ENCODE measurements around the gene HECW1. TPM values are rescaled to one million over a fixed set of nuclear protein-coding genes. Genes with fewer than 3 reads are reported as not detected.
A peak's percentile ranks its signal among the peaks of the same experiment; 100 is the strongest.

The HECW1 gene
- total and polyA plus RNA-seq, 12 donors = 0.07 to 0.23 TPM; not detected in 10

DNA sequence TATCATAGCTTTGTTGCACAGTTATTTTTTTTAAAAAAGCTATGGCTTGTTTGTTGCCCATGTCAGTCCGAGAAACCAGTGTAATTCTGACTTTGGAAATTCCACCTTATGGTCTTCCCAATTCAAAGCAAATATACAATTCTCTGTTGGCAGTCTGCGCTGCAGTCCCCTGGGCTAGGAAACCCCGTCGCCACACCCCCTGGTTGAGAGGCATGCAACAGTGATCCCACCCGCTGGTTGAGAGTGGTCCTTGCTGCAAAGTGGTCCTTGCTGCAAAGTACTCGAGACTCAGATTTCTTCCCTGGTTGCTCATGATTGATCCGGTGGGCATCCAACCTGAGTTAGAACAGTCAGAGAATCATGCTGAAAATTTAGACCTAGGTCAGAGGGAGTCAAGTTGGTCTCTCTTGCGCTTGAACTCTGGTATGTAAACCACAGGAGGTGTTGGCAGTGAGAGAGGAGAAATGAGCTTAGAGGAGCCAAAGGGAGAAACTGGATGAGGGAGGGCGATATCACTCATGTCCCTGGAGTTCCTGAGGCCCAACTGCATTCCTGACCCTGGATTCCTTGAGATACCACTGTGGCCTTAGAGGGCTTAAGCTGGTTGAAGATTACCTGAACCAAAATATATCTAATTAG is 425.4 kb downstream of the HECW1 start:
- H3K27ac ChIP-seq = peak overlapping the region in 2 of 10 donors; percentile 14 to 44
- peaks cover 0 to 13% (median 0%) of the 10 kb centered on the region in 9 donors for H3K4me1 ChIP-seq
- DNase-seq (no peak), ATAC-seq (peak in 1 of 8 donors; percentile 51)
- intact Hi-C loops (cut with DNase I) = no loop called here
- TF ChIP-seq, protein P1, sequence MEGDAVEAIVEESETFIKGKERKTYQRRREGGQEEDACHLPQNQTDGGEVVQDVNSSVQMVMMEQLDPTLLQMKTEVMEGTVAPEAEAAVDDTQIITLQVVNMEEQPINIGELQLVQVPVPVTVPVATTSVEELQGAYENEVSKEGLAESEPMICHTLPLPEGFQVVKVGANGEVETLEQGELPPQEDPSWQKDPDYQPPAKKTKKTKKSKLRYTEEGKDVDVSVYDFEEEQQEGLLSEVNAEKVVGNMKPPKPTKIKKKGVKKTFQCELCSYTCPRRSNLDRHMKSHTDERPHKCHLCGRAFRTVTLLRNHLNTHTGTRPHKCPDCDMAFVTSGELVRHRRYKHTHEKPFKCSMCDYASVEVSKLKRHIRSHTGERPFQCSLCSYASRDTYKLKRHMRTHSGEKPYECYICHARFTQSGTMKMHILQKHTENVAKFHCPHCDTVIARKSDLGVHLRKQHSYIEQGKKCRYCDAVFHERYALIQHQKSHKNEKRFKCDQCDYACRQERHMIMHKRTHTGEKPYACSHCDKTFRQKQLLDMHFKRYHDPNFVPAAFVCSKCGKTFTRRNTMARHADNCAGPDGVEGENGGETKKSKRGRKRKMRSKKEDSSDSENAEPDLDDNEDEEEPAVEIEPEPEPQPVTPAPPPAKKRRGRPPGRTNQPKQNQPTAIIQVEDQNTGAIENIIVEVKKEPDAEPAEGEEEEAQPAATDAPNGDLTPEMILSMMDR (IDR thresholded peaks at IDR 0.05) = no peak
- H3K27me3 ChIP-seq = peaks cover 0 to under 1% (median 0%) of the 10 kb centered on the region in 7 donors
- no peaks in the 10 kb centered on the region for H3K36me3 ChIP-seq
- no peaks in the 10 kb centered on the region for H3K9me3 ChIP-seq
- WGBS, 2 donors = 76 to 77% methylated on average over 9 of the region's 9 CpGs
- no peak overlapping the region for H3K4me3 ChIP-seq

DNA sequence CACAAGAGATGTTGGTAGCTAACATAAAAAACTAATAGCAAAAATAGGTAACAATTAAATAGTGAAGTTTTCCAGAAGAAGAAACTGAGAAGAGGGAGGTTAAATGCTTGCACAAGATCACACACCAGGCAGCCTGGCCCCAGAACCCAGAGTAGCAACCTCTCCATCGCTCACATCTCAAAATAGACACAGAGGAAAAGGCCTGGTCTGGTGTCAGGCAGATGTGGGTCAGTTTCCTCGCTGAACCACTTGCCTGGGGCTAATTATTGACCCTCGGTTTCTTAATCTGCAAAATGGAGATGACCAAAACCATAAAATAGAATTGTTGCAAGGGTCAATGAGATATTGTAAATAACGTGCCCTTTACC is 425.9 kb downstream of the HECW1 start:
- Histone ChIP-seq H3K36me3 (no peaks in the 10 kb centered on the region), H3K27me3 (peaks cover 0 to 6% (median 0%) of the 10 kb centered on the region in 7 donors), H3K4me3 (no peak overlapping the region), H3K4me1 (peaks cover 0 to 13% (median 0%) of the 10 kb centered on the region in 9 donors), H3K27ac (peak overlapping the region in 2 of 10 donors; percentile 14 to 44), H3K9me3 (no peaks in the 10 kb centered on the region)
- WGBS, 2 donors = 56 to 60% methylated on average over 4 of the region's 4 CpGs
- TF ChIP-seq, protein P1 (IDR thresholded peaks at IDR 0.05) = no peak
- intact Hi-C loops (cut with DNase I) = no loop called here
- DNase-seq (no peak), ATAC-seq (peak in 2 of 8 donors; percentile 62 to 72)

DNA sequence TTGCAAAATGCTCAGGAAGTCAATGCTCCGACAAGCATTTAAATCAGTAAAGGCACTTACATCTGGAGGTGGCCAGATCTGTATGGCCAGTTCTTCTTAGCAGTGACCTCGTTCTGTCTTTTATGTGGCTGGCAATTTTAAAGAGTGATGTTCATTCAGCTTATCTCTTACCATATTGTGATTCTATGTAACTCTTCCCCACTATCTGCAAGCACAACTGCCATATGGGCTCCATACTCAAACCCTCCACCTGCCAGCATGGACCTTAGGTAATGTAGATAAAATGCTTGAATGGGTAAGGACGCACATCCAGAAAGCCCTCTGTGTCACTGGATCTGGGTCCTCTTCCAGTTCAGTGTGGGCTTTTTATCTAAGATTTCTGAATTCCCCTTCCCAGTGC is 428.0 kb downstream of the HECW1 start:
- ATAC-seq = no peak
- H3K27ac ChIP-seq = no peak overlapping the region
- H3K4me1 ChIP-seq = peaks cover 0 to 11% (median 0%) of the 10 kb centered on the region in 9 donors
- no peak for DNase-seq
- H3K4me3 ChIP-seq = no peak overlapping the region
- TF ChIP-seq, protein P1 (IDR thresholded peaks at IDR 0.05) = no peak
- H3K36me3 ChIP-seq = no peaks in the 10 kb centered on the region
- peaks cover 0 to 8% (median 0%) of the 10 kb centered on the region in 7 donors for H3K27me3 ChIP-seq
- no peaks in the 10 kb centered on the region for H3K9me3 ChIP-seq
- intact Hi-C loops (cut with DNase I) = no loop called here
- 86 to 91% methylated on average over 3 of the region's 3 CpGs for WGBS, 2 donors

DNA sequence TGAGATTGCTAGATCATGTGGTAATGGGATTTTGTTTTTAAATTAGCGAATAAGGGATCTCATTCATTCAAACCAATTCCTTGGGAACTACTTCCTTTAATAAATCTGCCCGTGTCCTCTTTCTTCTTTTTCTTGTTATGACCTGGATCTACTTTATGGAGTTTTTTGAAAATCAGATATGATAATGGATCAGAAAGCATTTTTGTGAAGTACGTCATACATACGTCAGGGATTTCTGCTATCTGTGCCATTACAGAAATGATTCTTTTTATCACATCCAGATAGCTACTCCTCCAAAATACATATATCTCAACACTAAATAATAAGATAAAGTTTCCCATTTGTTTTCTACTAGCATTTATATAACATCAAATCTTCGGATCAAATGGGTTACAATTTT is 430.3 kb downstream of the HECW1 start:
- Histone ChIP-seq H3K36me3 (no peaks in the 10 kb centered on the region), H3K9me3 (peaks cover 0 to 5% (median 0%) of the 10 kb centered on the region in 11 donors), H3K27me3 (peaks cover 0 to 8% (median 0%) of the 10 kb centered on the region in 7 donors), H3K4me3 (no peak overlapping the region), H3K27ac (no peak overlapping the region), H3K4me1 (peaks cover 0 to 10% (median 0%) of the 10 kb centered on the region in 9 donors)
- DNase-seq (no peak), ATAC-seq (no peak)
- TF ChIP-seq, protein P1 (IDR thresholded peaks at IDR 0.05) = no peak
- intact Hi-C loops (cut with DNase I) = no loop called here
- 86 to 91% methylated on average over 5 of the region's 5 CpGs for WGBS, 2 donors
